ENCODE data around the gene SDK1. TPM values are rescaled to one million over a fixed set of nuclear protein-coding genes. Genes with fewer than 3 reads are reported as not detected.

Gene SDK1
- total RNA-seq, 1 experiment from 2014 or later: 7.1 TPM

GRCh38 chr7:4040109-4040928, 739.3 kb downstream of the SDK1 start:
- Mint-ChIP-seq H3K4me3 (ENCODE audit: unreplicated experiment) (no peak overlapping the region), H3K9me3 (ENCODE audit: unreplicated experiment) (no peaks in the 10 kb centered on the region), H3K4me1 (ENCODE audit: low read depth, unreplicated experiment) (no peaks in the 10 kb centered on the region), H3K27ac (ENCODE audit: unreplicated experiment) (no peak overlapping the region), H3K27me3 (ENCODE audit: insufficient read depth, unreplicated experiment) (no peaks in the 10 kb centered on the region), H3K36me3 (ENCODE audit: insufficient read depth, unreplicated experiment) (peaks cover 4% of the 10 kb centered on the region)
- H3K4me3 ChIP-seq (ENCODE audit: low read depth, low read length): no peak overlapping the region
- BruUV-seq (replicated peaks): no TSS peak
- DNase-seq: no peak
- no peaks in the 10 kb centered on the region for H3K9me3 ChIP-seq
- ChIA-PET POLR2A (no interaction called here), CTCF (no interaction called here)
- no peaks in the 10 kb centered on the region for H3K36me3 ChIP-seq (ENCODE audit: control insufficient read depth, insufficient read depth, low read length)
- TF ChIP-seq, protein P1, sequence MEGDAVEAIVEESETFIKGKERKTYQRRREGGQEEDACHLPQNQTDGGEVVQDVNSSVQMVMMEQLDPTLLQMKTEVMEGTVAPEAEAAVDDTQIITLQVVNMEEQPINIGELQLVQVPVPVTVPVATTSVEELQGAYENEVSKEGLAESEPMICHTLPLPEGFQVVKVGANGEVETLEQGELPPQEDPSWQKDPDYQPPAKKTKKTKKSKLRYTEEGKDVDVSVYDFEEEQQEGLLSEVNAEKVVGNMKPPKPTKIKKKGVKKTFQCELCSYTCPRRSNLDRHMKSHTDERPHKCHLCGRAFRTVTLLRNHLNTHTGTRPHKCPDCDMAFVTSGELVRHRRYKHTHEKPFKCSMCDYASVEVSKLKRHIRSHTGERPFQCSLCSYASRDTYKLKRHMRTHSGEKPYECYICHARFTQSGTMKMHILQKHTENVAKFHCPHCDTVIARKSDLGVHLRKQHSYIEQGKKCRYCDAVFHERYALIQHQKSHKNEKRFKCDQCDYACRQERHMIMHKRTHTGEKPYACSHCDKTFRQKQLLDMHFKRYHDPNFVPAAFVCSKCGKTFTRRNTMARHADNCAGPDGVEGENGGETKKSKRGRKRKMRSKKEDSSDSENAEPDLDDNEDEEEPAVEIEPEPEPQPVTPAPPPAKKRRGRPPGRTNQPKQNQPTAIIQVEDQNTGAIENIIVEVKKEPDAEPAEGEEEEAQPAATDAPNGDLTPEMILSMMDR (IDR thresholded peaks at IDR 0.05; ENCODE audit: insufficient read depth in 1 of 2, low read depth in 1 of 2, low read length in 1 of 2, severe bottlenecking in 1 of 2, unreplicated experiment in 1 of 2): no peak
- intact Hi-C loops (cut with micrococcal nuclease; ENCODE audit: unreplicated experiment): no loop called here
- H3K27me3 ChIP-seq (replicated peaks; ENCODE audit: control insufficient read depth, insufficient read depth, low read length): no peaks in the 10 kb centered on the region
- H3K4me1 ChIP-seq: no peaks in the 10 kb centered on the region

DNA sequence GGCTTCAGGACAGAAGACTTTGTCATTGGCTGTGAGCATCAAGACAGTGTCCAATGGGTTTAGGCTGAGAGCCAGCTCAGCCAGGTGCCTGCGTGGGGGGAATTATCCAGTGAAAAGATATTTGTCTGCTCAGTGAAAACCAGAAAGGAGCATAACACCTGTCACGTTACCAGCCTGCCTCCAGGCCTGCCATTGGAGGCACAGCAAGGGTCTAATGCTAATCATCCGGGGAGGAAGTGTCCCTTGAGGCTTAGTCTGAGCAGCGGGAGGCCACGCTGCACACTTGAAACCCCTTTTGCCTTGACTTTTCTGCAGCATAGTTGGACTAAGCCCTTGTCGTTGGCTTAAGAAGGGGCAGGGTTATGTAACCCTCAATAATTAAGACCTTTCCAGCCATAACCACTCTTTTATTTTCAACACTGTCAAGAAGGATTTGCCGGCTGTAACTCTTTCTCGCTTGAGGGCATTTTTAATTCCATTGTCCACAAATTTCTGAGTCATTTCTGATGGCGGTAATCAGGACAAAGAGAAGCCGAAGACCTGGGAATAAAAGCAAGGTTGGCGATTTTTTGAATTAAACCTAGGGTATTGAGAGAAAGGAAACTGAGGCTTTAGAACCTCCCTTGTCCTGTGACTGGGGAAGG, 741.5 kb downstream of the SDK1 start:
- Mint-ChIP-seq H3K36me3 (ENCODE audit: insufficient read depth, unreplicated experiment) (peaks cover 4% of the 10 kb centered on the region), H3K27ac (ENCODE audit: unreplicated experiment) (no peak overlapping the region), H3K27me3 (ENCODE audit: insufficient read depth, unreplicated experiment) (no peaks in the 10 kb centered on the region), H3K4me3 (ENCODE audit: unreplicated experiment) (no peak overlapping the region), H3K9me3 (ENCODE audit: unreplicated experiment) (no peaks in the 10 kb centered on the region), H3K4me1 (ENCODE audit: low read depth, unreplicated experiment) (no peaks in the 10 kb centered on the region)
- BruUV-seq (replicated peaks): no TSS peak
- Histone ChIP-seq H3K4me3 (ENCODE audit: low read depth, low read length) (no peak overlapping the region), H3K9me3 (no peaks in the 10 kb centered on the region), H3K4me1 (no peaks in the 10 kb centered on the region), H3K36me3 (ENCODE audit: control insufficient read depth, insufficient read depth, low read length) (no peaks in the 10 kb centered on the region), H3K27me3 (replicated peaks; ENCODE audit: control insufficient read depth, insufficient read depth, low read length) (no peaks in the 10 kb centered on the region)
- DNase-seq: no peak
- intact Hi-C loops (cut with micrococcal nuclease; ENCODE audit: unreplicated experiment): no loop called here
- ChIA-PET CTCF (no interaction called here), POLR2A (no interaction called here)
- TF ChIP-seq, protein P1 (IDR thresholded peaks at IDR 0.05; ENCODE audit: insufficient read depth in 1 of 2, low read depth in 1 of 2, low read length in 1 of 2, severe bottlenecking in 1 of 2, unreplicated experiment in 1 of 2): no peak

DNA sequence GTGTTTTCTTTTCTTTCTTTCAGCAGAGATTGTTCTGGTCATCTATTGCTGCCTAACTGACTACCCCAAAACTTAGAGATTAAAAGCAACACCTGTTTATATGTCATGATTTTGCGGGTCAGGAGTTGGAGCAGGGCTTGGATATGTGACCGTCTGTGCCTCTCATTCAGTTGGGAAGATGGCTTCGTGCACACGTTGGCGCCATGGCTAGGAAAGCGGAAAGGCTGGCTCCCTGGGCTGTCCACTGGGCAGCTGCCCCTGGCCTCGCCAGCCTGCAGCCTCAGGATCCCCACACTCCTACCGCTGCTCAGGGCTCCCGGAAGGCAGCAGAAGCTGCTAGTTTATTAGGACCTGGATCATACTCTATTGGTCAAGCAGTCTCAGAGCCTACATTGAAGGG, 742.9 kb downstream of the SDK1 start:
- Mint-ChIP-seq H3K36me3 (ENCODE audit: insufficient read depth, unreplicated experiment) (no peaks in the 10 kb centered on the region), H3K4me1 (ENCODE audit: low read depth, unreplicated experiment) (no peaks in the 10 kb centered on the region), H3K4me3 (ENCODE audit: unreplicated experiment) (no peak overlapping the region), H3K27me3 (ENCODE audit: insufficient read depth, unreplicated experiment) (no peaks in the 10 kb centered on the region), H3K9me3 (ENCODE audit: unreplicated experiment) (no peaks in the 10 kb centered on the region), H3K27ac (ENCODE audit: unreplicated experiment) (no peak overlapping the region)
- Histone ChIP-seq H3K36me3 (ENCODE audit: control insufficient read depth, insufficient read depth, low read length) (no peaks in the 10 kb centered on the region), H3K27me3 (replicated peaks; ENCODE audit: control insufficient read depth, insufficient read depth, low read length) (no peaks in the 10 kb centered on the region), H3K9me3 (no peaks in the 10 kb centered on the region), H3K4me1 (no peaks in the 10 kb centered on the region), H3K4me3 (ENCODE audit: low read depth, low read length) (no peak overlapping the region)
- BruUV-seq (replicated peaks): no TSS peak
- TF ChIP-seq, protein P1 (IDR thresholded peaks at IDR 0.05; ENCODE audit: insufficient read depth in 1 of 2, low read depth in 1 of 2, low read length in 1 of 2, severe bottlenecking in 1 of 2, unreplicated experiment in 1 of 2): no peak
- ChIA-PET CTCF (no interaction called here), POLR2A (no interaction called here)
- DNase-seq: no peak
- intact Hi-C loops (cut with micrococcal nuclease; ENCODE audit: unreplicated experiment): no loop called here

All from Caco-2 (cell line).